Sigmoid colon (tissue), 7 donors: Measurements from ENCODE around the gene PPP2R5E. TPM values are rescaled to one million over a fixed set of nuclear protein-coding genes. Genes with fewer than 3 reads are reported as not detected.

Source experiments
- DNase-seq: peaks from one replicate; pipeline ENCODE4 v3.0.0-alpha.2; 2019
- H3K27ac ChIP-seq, 4 donors: fragments of 200-600 bp; sonication (generic); one replicate each; pipeline ENCODE4 v1.5.1; 2016 to 2019; ENCODE audit warnings: mild to moderate bottlenecking in 1 of 4
- H3K27me3 ChIP-seq, 3 donors: fragments of 200-600 bp; sonication (generic); one replicate each; pipeline ENCODE4 v1.5.1; 2019; ENCODE audit warnings: mild to moderate bottlenecking in 1 of 3
- H3K36me3 ChIP-seq, 4 donors: fragments of 200-600 bp; sonication (generic); one replicate each; pipeline ENCODE4 v1.5.1; 2016 to 2019
- H3K4me1 ChIP-seq, 4 donors: fragments of 200-600 bp; sonication (generic); one replicate each; pipeline ENCODE4 v1.5.1; 2017 to 2019
- H3K4me3 ChIP-seq, 4 donors: fragments of 200-600 bp; sonication (generic); one replicate each; pipeline ENCODE4 v1.5.1; 2017 to 2019; ENCODE audit warnings: mild to moderate bottlenecking in 2 of 4, moderate library complexity in 1 of 4
- H3K9me3 ChIP-seq, 4 donors: fragments of 200-600 bp in 3 of 4; sonication (generic) in 3 of 4; one replicate each; pipeline versions ENCODE4 v1.5.1 to v1.6.1; 2013 to 2019
- EP300 ChIP-seq, 4 donors: sonication (generic); formaldehyde crosslinking; IDR thresholded peaks; one replicate each; pipeline ENCODE4 v1.6.1; 2017; ENCODE audit warnings: antibody characterized with exemption in 4 of 4
- POLR2A ChIP-seq, 2 donors: fragments of 450-650 bp; IDR thresholded peaks; one replicate each; pipeline ENCODE4 v1.6.1; 2016; ENCODE audit warnings: antibody characterized with exemption in 2 of 2, mild to moderate bottlenecking in 2 of 2, moderate library complexity in 2 of 2
- POLR2AphosphoS5 ChIP-seq, 4 donors: sonication (generic); formaldehyde crosslinking; IDR thresholded peaks; one replicate each; pipeline ENCODE4 v1.6.1; 2017; ENCODE audit warnings: antibody characterized with exemption in 4 of 4
- WGBS, 2 donors: extraction: QIAGEN DNeasy Blood & Tissue Kit; methylation state at CpG; one replicate each; pipeline ENCODE4 v1.1.7; 2013; 5-methylcytosine and 5-hydroxymethylcytosine counted together
- intact Hi-C: fragments of 100-400 bp; cut with DNase I; formaldehyde crosslinking; loops from one replicate; pipeline ENCODE4 v1.15.1; 2023
- polyA plus RNA-seq, 3 donors: library from polyadenylated mRNA; stranded (reverse); fragments of 200-250 nt; gene quantifications; one replicate each; pipeline ENCODE4 v1.2.3, GENCODE V29; 2013
- total RNA-seq, 4 donors: library from RNA; depleted of rRNA; stranded (reverse); fragments of >200 nt; gene quantifications; one replicate each; pipeline ENCODE4 v1.1.0, GENCODE V29; 2016
- TF ChIP-seq, protein P1 (sequence below), 4 experiments: fragments of 450-650 bp in 3 of 4; fragments of 200-600 bp in 1 of 4; IDR thresholded peaks; one replicate each; pipeline ENCODE4 v1.5.1; 2016 to 2019; ENCODE audit warnings: antibody characterized with exemption in 4 of 4, mild to moderate bottlenecking in 3 of 4, moderate library complexity in 2 of 4
- donor health status: healthy with polysubstance abuse.
- donor health status: Bipolar disorder and iron deficiency.
- donor health status: healthy.

Gene PPP2R5E
- total and polyA plus RNA-seq, 7 donors = 10.8 to 28.9 (median 23.7) TPM

DNA sequence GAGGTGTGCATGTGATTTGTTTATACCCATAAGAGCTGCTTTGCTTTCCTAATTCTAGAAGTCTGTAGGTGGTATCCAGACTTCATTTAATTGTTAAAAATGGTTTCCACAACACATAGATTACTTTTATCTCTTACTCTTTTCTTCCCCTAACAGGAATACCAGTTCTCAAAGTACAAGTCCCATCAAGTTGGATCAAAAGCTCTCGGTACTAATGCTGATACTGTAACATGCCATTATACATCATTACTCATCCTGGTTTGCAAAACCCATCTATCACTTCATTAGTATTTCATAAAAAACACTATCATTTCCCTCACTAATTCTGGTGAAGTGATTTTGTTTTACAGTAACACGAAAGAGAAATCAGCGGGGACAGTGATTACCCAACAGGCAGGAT lies 94.3 kb downstream of the PPP2R5E start:
- no peaks in the 10 kb centered on the region for H3K27me3 ChIP-seq
- 97% methylated on average over 3 of the region's 3 CpGs for WGBS, 2 donors
- TF ChIP-seq POLR2AphosphoS5 (IDR thresholded peaks at IDR 0.05) (no peak), POLR2A (IDR thresholded peaks at IDR 0.05) (no peak), EP300 (IDR thresholded peaks at IDR 0.05) (no peak)
- TF ChIP-seq, protein P1, sequence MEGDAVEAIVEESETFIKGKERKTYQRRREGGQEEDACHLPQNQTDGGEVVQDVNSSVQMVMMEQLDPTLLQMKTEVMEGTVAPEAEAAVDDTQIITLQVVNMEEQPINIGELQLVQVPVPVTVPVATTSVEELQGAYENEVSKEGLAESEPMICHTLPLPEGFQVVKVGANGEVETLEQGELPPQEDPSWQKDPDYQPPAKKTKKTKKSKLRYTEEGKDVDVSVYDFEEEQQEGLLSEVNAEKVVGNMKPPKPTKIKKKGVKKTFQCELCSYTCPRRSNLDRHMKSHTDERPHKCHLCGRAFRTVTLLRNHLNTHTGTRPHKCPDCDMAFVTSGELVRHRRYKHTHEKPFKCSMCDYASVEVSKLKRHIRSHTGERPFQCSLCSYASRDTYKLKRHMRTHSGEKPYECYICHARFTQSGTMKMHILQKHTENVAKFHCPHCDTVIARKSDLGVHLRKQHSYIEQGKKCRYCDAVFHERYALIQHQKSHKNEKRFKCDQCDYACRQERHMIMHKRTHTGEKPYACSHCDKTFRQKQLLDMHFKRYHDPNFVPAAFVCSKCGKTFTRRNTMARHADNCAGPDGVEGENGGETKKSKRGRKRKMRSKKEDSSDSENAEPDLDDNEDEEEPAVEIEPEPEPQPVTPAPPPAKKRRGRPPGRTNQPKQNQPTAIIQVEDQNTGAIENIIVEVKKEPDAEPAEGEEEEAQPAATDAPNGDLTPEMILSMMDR (IDR thresholded peaks at IDR 0.05) = no peak

DNA sequence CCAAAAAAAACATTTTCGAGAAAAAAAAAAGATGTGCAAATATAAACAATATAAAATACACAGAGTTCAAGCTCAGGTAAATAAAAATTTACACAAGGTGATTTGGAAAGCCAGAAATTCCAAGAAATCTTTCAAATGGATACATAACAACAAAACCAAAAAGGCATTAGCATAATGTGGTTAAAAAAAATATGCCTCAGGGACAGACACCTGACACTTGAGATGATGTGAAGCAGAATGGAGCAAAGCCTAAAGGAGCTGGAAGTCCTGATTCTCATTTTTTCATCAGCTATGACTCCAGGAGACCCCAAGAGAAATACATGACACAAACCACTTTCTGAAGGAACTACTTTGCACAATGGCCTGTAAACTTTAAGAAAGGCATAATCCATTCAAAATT lies 98.6 kb downstream of the PPP2R5E start:
- Histone ChIP-seq H3K4me1 (peaks cover 0 to 34% (median 19%) of the 10 kb centered on the region in 4 donors), H3K36me3 (no peaks in the 10 kb centered on the region), H3K27ac (no peak overlapping the region), H3K9me3 (no peaks in the 10 kb centered on the region), H3K27me3 (no peaks in the 10 kb centered on the region), H3K4me3 (no peak overlapping the region)
- TF ChIP-seq EP300 (IDR thresholded peaks at IDR 0.05) = no peak
- TF ChIP-seq, protein P1 (IDR thresholded peaks at IDR 0.05) = no peak
- TF ChIP-seq POLR2A (IDR thresholded peaks at IDR 0.05) = no peak
- no peak for TF ChIP-seq POLR2AphosphoS5 (IDR thresholded peaks at IDR 0.05)
- 71 to 82% methylated on average over 1 of the region's 1 CpG for WGBS, 2 donors
- intact Hi-C loops = no loop called here
- DNase-seq = no peak

More for the DNA sequence above, 94.3 kb downstream of the PPP2R5E start:
- Histone ChIP-seq H3K36me3 (no peaks in the 10 kb centered on the region), H3K27ac (no peak overlapping the region), H3K4me3 (no peak overlapping the region), H3K9me3 (no peaks in the 10 kb centered on the region), H3K4me1 (peaks cover 0 to 34% (median 16%) of the 10 kb centered on the region in 4 donors)
- intact Hi-C loops = no loop called here
- no peak for DNase-seq

DNA sequence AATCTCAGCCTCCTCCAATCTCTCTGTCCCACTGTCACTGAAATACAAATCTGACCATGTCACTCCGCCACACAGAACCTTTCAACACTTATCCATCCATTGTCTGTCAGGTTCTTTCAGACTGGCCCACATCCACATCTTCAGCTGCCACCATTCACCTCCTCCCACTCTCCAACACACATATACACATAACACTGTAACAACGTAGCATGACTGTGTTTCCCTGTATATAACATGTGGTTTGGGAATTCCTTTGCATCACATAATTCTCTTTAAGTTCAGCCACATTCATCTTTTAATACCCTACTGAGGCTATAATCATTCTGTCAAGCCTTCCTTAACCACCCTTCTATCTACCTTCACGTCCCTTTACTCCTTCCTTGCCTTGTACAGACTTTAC lies 99.2 kb downstream of the PPP2R5E start:
- H3K27me3 ChIP-seq = no peaks in the 10 kb centered on the region
- intact Hi-C loops = no loop called here
- H3K4me1 ChIP-seq = peaks cover 0 to 39% (median 23%) of the 10 kb centered on the region in 4 donors
- no peaks in the 10 kb centered on the region for H3K36me3 ChIP-seq
- WGBS, 2 donors = 93 to 94% methylated on average over 3 of the region's 3 CpGs
- no peaks in the 10 kb centered on the region for H3K9me3 ChIP-seq
- H3K4me3 ChIP-seq = no peak overlapping the region
- DNase-seq = no peak
- TF ChIP-seq POLR2AphosphoS5 (IDR thresholded peaks at IDR 0.05) = no peak
- no peak for TF ChIP-seq EP300 (IDR thresholded peaks at IDR 0.05)
- no peak overlapping the region for H3K27ac ChIP-seq

DNA sequence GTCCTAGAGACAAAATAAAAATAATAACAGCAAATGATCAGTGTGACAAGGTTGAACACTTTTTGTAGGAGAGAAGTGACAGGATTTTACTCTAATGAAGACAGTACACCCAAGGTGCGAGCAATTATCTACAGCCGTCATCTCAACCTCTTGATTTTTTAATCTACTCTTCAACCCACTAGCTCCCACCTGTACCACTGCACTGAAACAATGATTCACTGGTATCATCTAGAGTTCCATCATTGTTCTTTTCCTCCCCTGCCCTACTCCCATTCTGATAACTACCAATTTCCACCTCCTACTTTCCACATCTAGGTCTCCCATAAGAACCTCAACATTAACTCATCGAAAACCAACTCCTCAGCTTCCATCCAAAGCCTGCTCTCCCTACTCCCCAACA lies 99.8 kb downstream of the PPP2R5E start:
- intact Hi-C loops = no loop called here
- TF ChIP-seq EP300 (IDR thresholded peaks at IDR 0.05) (no peak), POLR2AphosphoS5 (IDR thresholded peaks at IDR 0.05) (no peak), POLR2A (IDR thresholded peaks at IDR 0.05) (no peak)
- TF ChIP-seq, protein P1 (IDR thresholded peaks at IDR 0.05) = no peak
- DNase-seq = no peak

DNA sequence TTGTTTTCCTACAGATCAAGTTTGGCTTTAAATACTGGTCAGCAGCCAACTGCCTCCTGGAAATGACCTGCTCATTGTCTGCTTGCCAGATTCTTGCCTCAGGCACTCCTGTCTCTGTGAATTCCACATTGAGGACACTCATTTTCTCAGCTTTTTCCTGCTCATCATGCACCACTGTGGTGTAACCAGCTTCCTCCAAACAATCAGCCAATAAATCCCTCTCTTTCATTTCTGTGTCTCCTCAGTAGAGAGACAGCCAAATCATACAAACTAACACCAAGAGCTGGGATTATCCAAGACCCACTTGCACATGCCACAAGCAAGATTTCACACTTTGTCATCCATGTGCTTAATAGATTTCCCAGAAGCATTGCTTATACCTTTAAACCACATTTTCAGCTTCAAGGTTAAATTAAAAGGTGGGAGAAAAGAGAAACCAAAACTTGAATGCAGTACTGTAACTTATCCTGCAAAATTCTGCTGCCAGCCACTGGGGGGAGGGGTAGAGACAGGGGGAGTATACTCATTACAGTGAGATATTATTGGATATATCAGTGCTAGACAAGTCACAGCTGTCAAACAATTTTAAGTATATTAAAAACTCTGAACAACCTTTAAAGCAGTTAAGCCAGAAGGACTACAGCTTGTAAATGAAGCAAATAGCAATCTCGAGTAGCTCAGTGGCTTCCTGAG lies 105.0 kb downstream of the PPP2R5E start:
- intact Hi-C loops = loop anchor here (5.0 kb wide), 2 partner anchors 36 to 104 kb away; partner anchors contain the start of gene PPP2R5E
- no peaks in the 10 kb centered on the region for H3K27me3 ChIP-seq
- DNase-seq = peak; percentile 85
- peak overlapping the region in 1 of 4 donors; percentile 30 for H3K4me3 ChIP-seq
- TF ChIP-seq POLR2AphosphoS5 (IDR thresholded peaks at IDR 0.05) (peak; percentile 26 to 63 (median 54)), POLR2A (IDR thresholded peaks at IDR 0.05) (no peak), EP300 (IDR thresholded peaks at IDR 0.05) (peak in 2 of 4 donors; percentile 8 to 30)
- TF ChIP-seq, protein P1 (IDR thresholded peaks at IDR 0.05) = peak in 3 of 4 experiments; percentile 12 to 14 (median 12)
- H3K36me3 ChIP-seq = no peaks in the 10 kb centered on the region
- no peaks in the 10 kb centered on the region for H3K9me3 ChIP-seq
- 3 to 36% methylated on average over 1 of the region's 1 CpG for WGBS, 2 donors
- H3K4me1 ChIP-seq = peaks cover 0 to 72% (median 55%) of the 10 kb centered on the region in 4 donors
- peak overlapping the region; percentile 69 to 81 (median 79) for H3K27ac ChIP-seq

More for the DNA sequence above, 99.8 kb downstream of the PPP2R5E start:
- Histone ChIP-seq H3K4me1 (peaks cover 0 to 45% (median 28%) of the 10 kb centered on the region in 4 donors), H3K36me3 (no peaks in the 10 kb centered on the region), H3K27ac (no peak overlapping the region), H3K27me3 (no peaks in the 10 kb centered on the region), H3K4me3 (no peak overlapping the region), H3K9me3 (no peaks in the 10 kb centered on the region)
- WGBS, 2 donors = 95 to 98% methylated on average over 3 of the region's 3 CpGs
